Measurements from ENCODE around the gene CAMTA1. TPM values are rescaled to one million over a fixed set of nuclear protein-coding genes. Genes with fewer than 3 reads are reported as not detected.
A peak's percentile ranks its signal among the peaks of the same experiment; 100 is the strongest.

CAMTA1 gene
- total RNA-seq, 2 experiments from 2014 or later = 43.9 to 73.3 TPM

GRCh38 chr1:6962996-6963911 is 178.0 kb downstream of the CAMTA1 start:
- Histone ChIP-seq H3K36me3 (ENCODE audit: insufficient read depth, low read length) (no peaks in the 10 kb centered on the region), H3K9me3 (ENCODE audit: low read length) (no peaks in the 10 kb centered on the region), H3K4me1 (ENCODE audit: insufficient read depth, low read length, poor library complexity, severe bottlenecking) (peaks cover 10% of the 10 kb centered on the region), H4K20me1 (ENCODE audit: insufficient read depth, low read length) (no peaks in the 10 kb centered on the region), H3K4me3 (ENCODE audit: low read depth, low read length, poor library complexity, severe bottlenecking) (peak overlapping the region; percentile 52), H3K4me2 (ENCODE audit: low read length) (peak overlapping the region; percentile 63), H3K9me2 (ENCODE audit: insufficient read depth, low read length) (no peaks in the 10 kb centered on the region), H2AFZ (ENCODE audit: low read length) (peak overlapping the region; percentile 68; the same call in 1 of the 2 replicates), H3K27ac (ENCODE audit: low read depth, low read length, poor library complexity, severe bottlenecking) (no peak overlapping the region), H3K79me2 (ENCODE audit: insufficient read depth, low read depth, low read length) (no peaks in the 10 kb centered on the region)
- intact Hi-C loops (cut with micrococcal nuclease; ENCODE audit: unreplicated experiment) = no loop called here
- TF ChIP-seq CTCF (conservative IDR thresholded peaks at IDR 0.05; ENCODE audit: low read length) (peak; percentile 21; the same call in 1 of the 2 replicates), EZH2phosphoT487 (IDR thresholded peaks at IDR 0.05; ENCODE audit: borderline replicate concordance, low read depth, low read length) (no peak)
- DNase-seq (ENCODE audit: low spot score) = peak; percentile 58
- no TSS peak for BruUV-seq (replicated peaks)
- POLR2A ChIA-PET = interaction anchor here (0.6 to 0.7 kb wide), 2 partner anchors 408 to 443 kb away, joined by 3 to 5 read pairs; partner anchors contain the start of gene TAS1R1
- CTCF ChIA-PET (ENCODE audit: unreplicated experiment) = no interaction called here

GRCh38 chr1:6963912-6964307 is 178.7 kb downstream of the CAMTA1 start:
- no TSS peak for BruUV-seq (replicated peaks)
- no peaks in the 10 kb centered on the region for H3K36me3 ChIP-seq (ENCODE audit: insufficient read depth, low read length)

More at GRCh38 chr1:6963912-6964307, 178.7 kb downstream of the CAMTA1 start:
- Histone ChIP-seq H3K4me2 (ENCODE audit: low read length) (no peak overlapping the region), H3K79me2 (ENCODE audit: insufficient read depth, low read depth, low read length) (no peaks in the 10 kb centered on the region), H3K4me1 (ENCODE audit: insufficient read depth, low read length, poor library complexity, severe bottlenecking) (peaks cover 10% of the 10 kb centered on the region), H3K27ac (ENCODE audit: low read depth, low read length, poor library complexity, severe bottlenecking) (no peak overlapping the region), H3K9me3 (ENCODE audit: low read length) (no peaks in the 10 kb centered on the region), H2AFZ (ENCODE audit: low read length) (no peak overlapping the region), H4K20me1 (ENCODE audit: insufficient read depth, low read length) (no peaks in the 10 kb centered on the region), H3K9me2 (ENCODE audit: insufficient read depth, low read length) (no peaks in the 10 kb centered on the region), H3K4me3 (ENCODE audit: low read depth, low read length, poor library complexity, severe bottlenecking) (no peak overlapping the region)
- intact Hi-C loops (cut with micrococcal nuclease; ENCODE audit: unreplicated experiment) = no loop called here
- ChIA-PET POLR2A (no interaction called here), CTCF (ENCODE audit: unreplicated experiment) (no interaction called here)
- no peak for DNase-seq (ENCODE audit: low spot score)
- TF ChIP-seq CTCF (conservative IDR thresholded peaks at IDR 0.05; ENCODE audit: low read length) (no peak), EZH2phosphoT487 (IDR thresholded peaks at IDR 0.05; ENCODE audit: borderline replicate concordance, low read depth, low read length) (no peak)
